LHCN-M2 (cell line): ENCODE data around the gene MC1R. TPM values are rescaled to one million over a fixed set of nuclear protein-coding genes. Genes with fewer than 3 reads are reported as not detected.

Source experiments
- DNase-seq: peaks from one replicate; pipeline ENCODE4 v3.0.0-alpha.2; 2012; ENCODE audit warnings: low read depth
- total RNA-seq: library from RNA; depleted of rRNA; stranded (reverse); fragments of >200 nt; gene quantifications from 2 replicates; pipeline ENCODE4 v1.2.3, GENCODE V29; 2014

The MC1R gene
- total RNA-seq, 1 experiment from 2014 or later, result 7.7 TPM

GRCh38 chr16:89895482-89896250, 23.0 kb upstream of the MC1R start:
- DNase-seq, result no peak

- no peak for DNase-seq
These were observed 21.5 kb upstream of the MC1R start for GRCh38 chr16:89897204-89897603.

- no peak for DNase-seq
These were observed 20.3 kb upstream of the MC1R start for GRCh38 chr16:89898201-89898967.

- no peak for DNase-seq
These were observed 18.7 kb upstream of the MC1R start for GRCh38 chr16:89899879-89900481.

GRCh38 chr16:89900885-89901284, 17.8 kb upstream of the MC1R start:
- DNase-seq, result no peak

GRCh38 chr16:89902980-89903379, 15.7 kb upstream of the MC1R start:
- no peak for DNase-seq

- no peak for DNase-seq
These were observed 14.7 kb upstream of the MC1R start for GRCh38 chr16:89903908-89904515.

- no peak for DNase-seq
These were observed 13.8 kb upstream of the MC1R start for GRCh38 chr16:89904606-89905510.

- no peak for DNase-seq
These were observed 13.0 kb upstream of the MC1R start for GRCh38 chr16:89905511-89906139.

GRCh38 chr16:89906140-89907025, 12.3 kb upstream of the MC1R start:
- DNase-seq, result peak; percentile 29

- no peak for DNase-seq
These were observed 11.4 kb upstream of the MC1R start for GRCh38 chr16:89907055-89907814.

GRCh38 chr16:89908236-89908635, 10.4 kb upstream of the MC1R start:
- DNase-seq, result no peak

- DNase-seq, result peak; percentile 67
These were observed 8.6 kb upstream of the MC1R start for GRCh38 chr16:89909777-89910716.

- no peak for DNase-seq
These were observed 7.8 kb upstream of the MC1R start for GRCh38 chr16:89910717-89911354.

- DNase-seq, result no peak
These were observed 7.3 kb upstream of the MC1R start for GRCh38 chr16:89911375-89911774.

- no peak for DNase-seq
These were observed 6.5 kb upstream of the MC1R start for GRCh38 chr16:89912143-89912542.

GRCh38 chr16:89912627-89913026, 6.0 kb upstream of the MC1R start:
- no peak for DNase-seq
